SK-N-SH (cell line): Measurements from ENCODE around the gene ZDHHC14. TPM values are rescaled to one million over a fixed set of nuclear protein-coding genes. Genes with fewer than 3 reads are reported as not detected.

ENCODE experiments used
- CTCF ChIA-PET: fragments of 300-600, 350-600 bp; formaldehyde crosslinking; extraction: SDS; loops from one replicate; lab custom pipeline; 2021; lab: Yijun Ruan, JAX
- POLR2A ChIA-PET: fragments of 350-600 bp; sonication (Branson Sonifier 250); formaldehyde crosslinking; extraction: SDS; loops from one replicate; lab custom pipeline; 2020; ENCODE audit warnings: antibody characterized with exemption, inconsistent platforms; lab: Yijun Ruan, JAX
- DNase-seq: peaks from one replicate; pipeline ENCODE4 v3.0.0; 2012
- H2AFZ ChIP-seq: fragments of 200-600 bp; sonication (generic); 2 replicates; pipeline ENCODE4 v1.8.1; 2016; ENCODE audit warnings: antibody characterized with exemption, mild to moderate bottlenecking, low read depth
- H3F3A ChIP-seq: fragments of 200-600 bp; sonication (generic); replicated peaks from 2 replicates; pipeline ENCODE3; 2016; ENCODE audit warnings: antibody characterized with exemption, mild to moderate bottlenecking; ENCODE audit not compliant: insufficient read depth
- H3K27ac ChIP-seq, 2 experiments: fragments of 200-500 bp in 1 of 2; fragments of 200-600 bp in 1 of 2; sonication (Bioruptor generic) in 1 of 2; sonication (generic), shearing (Covaris generic) in 1 of 2; 2 replicates each; pipeline versions ENCODE4 v1.5.1 to v1.6.1; 2014 to 2016; ENCODE audit warnings: low read depth in 2 of 2, inconsistent platforms in 1 of 2, low read length in 1 of 2, mild to moderate bottlenecking in 1 of 2, mixed read lengths in 1 of 2
- H3K27me3 ChIP-seq: fragments of 200-600 bp; sonication (generic), shearing (Covaris generic); 2 replicates; pipeline ENCODE4 v1.6.1; 2016; ENCODE audit warnings: mixed run types; ENCODE audit not compliant: insufficient read depth
- H3K36me3 ChIP-seq, 2 experiments: fragments of 200-500 bp in 1 of 2; fragments of 200-600 bp in 1 of 2; sonication (Bioruptor generic) in 1 of 2; sonication (generic) in 1 of 2; replicated peaks in 1 of 2; 2 replicates each; pipeline versions ENCODE3 to v1.5.1; 2014 to 2016; ENCODE audit warnings: low read length in 1 of 2, mild to moderate bottlenecking in 1 of 2; ENCODE audit not compliant: insufficient read depth in 2 of 2, control insufficient read depth in 1 of 2
- H3K4me1 ChIP-seq, 2 experiments: fragments of 200-500 bp in 1 of 2; fragments of 200-600 bp in 1 of 2; sonication (Bioruptor generic) in 1 of 2; sonication (generic), shearing (Covaris generic) in 1 of 2; 2 replicates each; pipeline versions ENCODE4 v1.5.1 to v1.6.1; 2014 to 2016; ENCODE audit warnings: low read depth in 1 of 2, low read length in 1 of 2, mixed run types in 1 of 2; ENCODE audit not compliant: insufficient read depth in 2 of 2, control insufficient read depth in 1 of 2
- H3K4me2 ChIP-seq: fragments of 200-600 bp; sonication (generic), shearing (Covaris generic); 2 replicates; pipeline ENCODE4 v1.6.1; 2017; ENCODE audit warnings: mixed run types
- H3K4me3 ChIP-seq, 2 experiments: fragments of 200-500 bp in 1 of 2; fragments of 200-600 bp in 1 of 2; sonication (Bioruptor generic) in 1 of 2; sonication (generic), shearing (Covaris generic) in 1 of 2; 2 replicates each; pipeline versions ENCODE4 v1.5.1 to v1.8.1; 2014 to 2016; ENCODE audit warnings: low read depth in 2 of 2, inconsistent platforms in 1 of 2, low read length in 1 of 2, mild to moderate bottlenecking in 1 of 2, mixed read lengths in 1 of 2, moderate library complexity in 1 of 2
- H3K79me2 ChIP-seq: fragments of 200-600 bp; sonication (generic); 2 replicates; pipeline ENCODE4 v1.8.1; 2017; ENCODE audit warnings: mild to moderate bottlenecking; ENCODE audit not compliant: insufficient read depth
- H3K9ac ChIP-seq: fragments of 200-600 bp; sonication (generic); 2 replicates; pipeline ENCODE4 v1.6.1; 2017; ENCODE audit warnings: mixed run types
- H3K9me2 ChIP-seq: fragments of 200-600 bp; sonication (generic); 2 replicates; pipeline ENCODE4 v1.6.1; 2017; ENCODE audit warnings: mixed run types
- H3K9me3 ChIP-seq: fragments of 200-600 bp; sonication (generic); 2 replicates; pipeline ENCODE4 v1.6.1; 2017; ENCODE audit warnings: mixed run types, mild to moderate bottlenecking, moderate library complexity
- H4K20me1 ChIP-seq: fragments of 200-600 bp; sonication (generic); 2 replicates; pipeline ENCODE4 v1.6.1; 2017; ENCODE audit warnings: mild to moderate bottlenecking, mixed run types; ENCODE audit not compliant: insufficient read depth
- CHD2 ChIP-seq: fragments of 150-350 bp; IDR thresholded peaks from 2 replicates; pipeline ENCODE4 v1.6.1; 2018; ENCODE audit warnings: low read length; ENCODE audit not compliant: partially characterized antibody
- ELF1 ChIP-seq: IDR thresholded peaks from 2 replicates; pipeline ENCODE4 v1.4.0; 2012
- EZH2phosphoT487 ChIP-seq: fragments of 200-600 bp; sonication (generic); IDR thresholded peaks from 2 replicates; pipeline ENCODE4 v1.6.1; 2017; ENCODE audit warnings: low read depth, mixed run types, mild to moderate bottlenecking, antibody characterized with exemption, moderate library complexity, borderline replicate concordance
- FOXM1 ChIP-seq: IDR thresholded peaks from 2 replicates; pipeline ENCODE4 v1.4.0; 2012; ENCODE audit warnings: low read depth, mild to moderate bottlenecking
- JUND ChIP-seq: IDR thresholded peaks from 2 replicates; pipeline ENCODE4 v1.4.0; 2012
- MXI1 ChIP-seq: IDR thresholded peaks from 2 replicates; pipeline ENCODE4 v1.6.1; 2012; ENCODE audit warnings: mild to moderate bottlenecking, low read depth, low read length, improper control_type of control experiment
- NRF1 ChIP-seq: IDR thresholded peaks from 2 replicates; pipeline ENCODE4 v1.6.1; 2012; ENCODE audit warnings: low read depth, mild to moderate bottlenecking, low read length
- RAD21 ChIP-seq: IDR thresholded peaks from 2 replicates; pipeline ENCODE4 v1.6.1; 2012; ENCODE audit warnings: mild to moderate bottlenecking, low read length
- RFX5 ChIP-seq: IDR thresholded peaks from 2 replicates; pipeline ENCODE4 v1.6.1; 2012; ENCODE audit warnings: mild to moderate bottlenecking, improper control_type of control experiment, low read length
- RXRA ChIP-seq: IDR thresholded peaks from 2 replicates; pipeline ENCODE4 v1.4.0; 2012; ENCODE audit warnings: low read depth, mild to moderate bottlenecking, borderline replicate concordance
- SIN3A ChIP-seq: IDR thresholded peaks from 2 replicates; pipeline ENCODE4 v1.6.1; 2012; ENCODE audit warnings: low read depth, mild to moderate bottlenecking, low read length, moderate library complexity, borderline replicate concordance
- SMC3 ChIP-seq: IDR thresholded peaks from 2 replicates; pipeline ENCODE4 v1.6.1; 2012; ENCODE audit warnings: low read depth, low read length, improper control_type of control experiment
- TAF1 ChIP-seq: IDR thresholded peaks from 2 replicates; pipeline ENCODE4 v1.6.1; 2012; ENCODE audit warnings: low read depth, mild to moderate bottlenecking, low read length, moderate library complexity, borderline replicate concordance
- TCF12 ChIP-seq: IDR thresholded peaks from 2 replicates; pipeline ENCODE4 v1.4.0; 2012
- YY1 ChIP-seq: IDR thresholded peaks from 2 replicates; pipeline ENCODE4 v1.4.0; 2012; ENCODE audit warnings: low read depth, mild to moderate bottlenecking
- WGBS: methylation state at CpG from one replicate; pipeline ENCODE4 v1.1.6; 2017; ENCODE audit warnings: low lambda C conversion rate; 5-methylcytosine and 5-hydroxymethylcytosine counted together
- polyA plus RNA-seq, 3 experiments: library from polyadenylated mRNA; depleted of rRNA; stranded (reverse); fragments of >200 nt; gene quantifications; 2 replicates each; pipeline ENCODE4 v1.2.3, GENCODE V29; 2012
- TF ChIP-seq, protein P1 (sequence below): fragments of 150-350 bp; IDR thresholded peaks from 2 replicates; pipeline ENCODE4 v1.6.1; 2016; ENCODE audit warnings: mild to moderate bottlenecking, low read depth, low read length
- TF ChIP-seq, protein P2 (sequence below): IDR thresholded peaks from 2 replicates; pipeline ENCODE4 v1.4.0; 2012; ENCODE audit warnings: low read depth, borderline replicate concordance
- TF ChIP-seq, protein P3 (sequence below): IDR thresholded peaks from 2 replicates; pipeline ENCODE4 v1.6.1; 2012; ENCODE audit warnings: mild to moderate bottlenecking, low read depth, low read length, moderate library complexity
- TF ChIP-seq, protein P4 (sequence below): IDR thresholded peaks from 2 replicates; pipeline ENCODE4 v1.4.0; 2012; ENCODE audit warnings: low read depth, borderline replicate concordance

ZDHHC14 gene
- polyA plus RNA-seq, 1 of the 3 experiments (the other 2 are of a cell fraction) = 5.4 TPM

DNA sequence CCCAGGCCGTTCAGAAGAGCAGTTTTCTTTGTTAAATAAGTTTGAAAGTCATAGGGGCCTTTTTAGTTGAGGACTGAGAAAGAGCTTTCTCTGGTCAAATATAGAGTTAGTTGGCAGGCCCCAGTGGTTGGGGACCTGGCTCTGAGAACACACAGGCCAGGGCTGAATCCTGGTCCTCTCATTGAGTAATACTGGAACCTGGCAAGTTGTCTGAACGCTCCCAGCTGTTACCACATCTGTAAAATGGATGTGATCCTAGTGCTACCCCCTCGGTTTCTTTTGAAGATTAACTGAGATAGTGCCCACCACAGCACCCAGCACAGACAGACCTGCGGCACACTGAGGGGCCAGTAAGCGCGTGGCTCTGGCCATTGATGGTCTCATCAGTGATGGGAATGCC is 215.5 kb downstream of the ZDHHC14 start:
- Histone ChIP-seq H3K9ac (no peak overlapping the region), H3K36me3 (no peaks in the 10 kb centered on the region), H3K4me1 (no peaks in the 10 kb centered on the region; a peak in 1 of 4 replicates), H3K9me3 (no peaks in the 10 kb centered on the region), H3K27me3 (no peaks in the 10 kb centered on the region), H4K20me1 (no peaks in the 10 kb centered on the region), H3K27ac (no peak overlapping the region), H3F3A (no peaks in the 10 kb centered on the region), H3K4me3 (no peak overlapping the region), H2AFZ (no peak overlapping the region), H3K9me2 (no peaks in the 10 kb centered on the region), H3K4me2 (no peak overlapping the region), H3K79me2 (no peaks in the 10 kb centered on the region)
- CTCF ChIA-PET = interaction anchor here (0.9 to 3.9 kb wide), 7 partner anchors 15 to 282 kb away, joined by 3 to 20 read pairs (median 4); partner anchors contain the start of gene TMEM242
- WGBS = 87% methylated on average over 1 of the region's 6 CpGs
- TF ChIP-seq MXI1 = no peak
- TF ChIP-seq TCF12 = no peak
- no peak for TF ChIP-seq JUND
- TF ChIP-seq FOXM1 = no peak
- TF ChIP-seq, protein P1, sequence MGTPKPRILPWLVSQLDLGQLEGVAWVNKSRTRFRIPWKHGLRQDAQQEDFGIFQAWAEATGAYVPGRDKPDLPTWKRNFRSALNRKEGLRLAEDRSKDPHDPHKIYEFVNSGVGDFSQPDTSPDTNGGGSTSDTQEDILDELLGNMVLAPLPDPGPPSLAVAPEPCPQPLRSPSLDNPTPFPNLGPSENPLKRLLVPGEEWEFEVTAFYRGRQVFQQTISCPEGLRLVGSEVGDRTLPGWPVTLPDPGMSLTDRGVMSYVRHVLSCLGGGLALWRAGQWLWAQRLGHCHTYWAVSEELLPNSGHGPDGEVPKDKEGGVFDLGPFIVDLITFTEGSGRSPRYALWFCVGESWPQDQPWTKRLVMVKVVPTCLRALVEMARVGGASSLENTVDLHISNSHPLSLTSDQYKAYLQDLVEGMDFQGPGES = no peak
- no peak for TF ChIP-seq RXRA
- TF ChIP-seq SIN3A = no peak
- TF ChIP-seq, protein P2, sequence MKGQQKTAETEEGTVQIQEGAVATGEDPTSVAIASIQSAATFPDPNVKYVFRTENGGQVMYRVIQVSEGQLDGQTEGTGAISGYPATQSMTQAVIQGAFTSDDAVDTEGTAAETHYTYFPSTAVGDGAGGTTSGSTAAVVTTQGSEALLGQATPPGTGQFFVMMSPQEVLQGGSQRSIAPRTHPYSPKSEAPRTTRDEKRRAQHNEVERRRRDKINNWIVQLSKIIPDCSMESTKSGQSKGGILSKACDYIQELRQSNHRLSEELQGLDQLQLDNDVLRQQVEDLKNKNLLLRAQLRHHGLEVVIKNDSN = no peak
- TF ChIP-seq SMC3 = no peak
- TF ChIP-seq NRF1 = no peak
- TF ChIP-seq EZH2phosphoT487 = no peak
- TF ChIP-seq, protein P3, sequence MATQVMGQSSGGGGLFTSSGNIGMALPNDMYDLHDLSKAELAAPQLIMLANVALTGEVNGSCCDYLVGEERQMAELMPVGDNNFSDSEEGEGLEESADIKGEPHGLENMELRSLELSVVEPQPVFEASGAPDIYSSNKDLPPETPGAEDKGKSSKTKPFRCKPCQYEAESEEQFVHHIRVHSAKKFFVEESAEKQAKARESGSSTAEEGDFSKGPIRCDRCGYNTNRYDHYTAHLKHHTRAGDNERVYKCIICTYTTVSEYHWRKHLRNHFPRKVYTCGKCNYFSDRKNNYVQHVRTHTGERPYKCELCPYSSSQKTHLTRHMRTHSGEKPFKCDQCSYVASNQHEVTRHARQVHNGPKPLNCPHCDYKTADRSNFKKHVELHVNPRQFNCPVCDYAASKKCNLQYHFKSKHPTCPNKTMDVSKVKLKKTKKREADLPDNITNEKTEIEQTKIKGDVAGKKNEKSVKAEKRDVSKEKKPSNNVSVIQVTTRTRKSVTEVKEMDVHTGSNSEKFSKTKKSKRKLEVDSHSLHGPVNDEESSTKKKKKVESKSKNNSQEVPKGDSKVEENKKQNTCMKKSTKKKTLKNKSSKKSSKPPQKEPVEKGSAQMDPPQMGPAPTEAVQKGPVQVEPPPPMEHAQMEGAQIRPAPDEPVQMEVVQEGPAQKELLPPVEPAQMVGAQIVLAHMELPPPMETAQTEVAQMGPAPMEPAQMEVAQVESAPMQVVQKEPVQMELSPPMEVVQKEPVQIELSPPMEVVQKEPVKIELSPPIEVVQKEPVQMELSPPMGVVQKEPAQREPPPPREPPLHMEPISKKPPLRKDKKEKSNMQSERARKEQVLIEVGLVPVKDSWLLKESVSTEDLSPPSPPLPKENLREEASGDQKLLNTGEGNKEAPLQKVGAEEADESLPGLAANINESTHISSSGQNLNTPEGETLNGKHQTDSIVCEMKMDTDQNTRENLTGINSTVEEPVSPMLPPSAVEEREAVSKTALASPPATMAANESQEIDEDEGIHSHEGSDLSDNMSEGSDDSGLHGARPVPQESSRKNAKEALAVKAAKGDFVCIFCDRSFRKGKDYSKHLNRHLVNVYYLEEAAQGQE = no peak
- TF ChIP-seq RFX5 = no peak
- no peak for TF ChIP-seq RAD21
- TF ChIP-seq TAF1 = no peak
- no peak for TF ChIP-seq ELF1
- TF ChIP-seq, protein P4, sequence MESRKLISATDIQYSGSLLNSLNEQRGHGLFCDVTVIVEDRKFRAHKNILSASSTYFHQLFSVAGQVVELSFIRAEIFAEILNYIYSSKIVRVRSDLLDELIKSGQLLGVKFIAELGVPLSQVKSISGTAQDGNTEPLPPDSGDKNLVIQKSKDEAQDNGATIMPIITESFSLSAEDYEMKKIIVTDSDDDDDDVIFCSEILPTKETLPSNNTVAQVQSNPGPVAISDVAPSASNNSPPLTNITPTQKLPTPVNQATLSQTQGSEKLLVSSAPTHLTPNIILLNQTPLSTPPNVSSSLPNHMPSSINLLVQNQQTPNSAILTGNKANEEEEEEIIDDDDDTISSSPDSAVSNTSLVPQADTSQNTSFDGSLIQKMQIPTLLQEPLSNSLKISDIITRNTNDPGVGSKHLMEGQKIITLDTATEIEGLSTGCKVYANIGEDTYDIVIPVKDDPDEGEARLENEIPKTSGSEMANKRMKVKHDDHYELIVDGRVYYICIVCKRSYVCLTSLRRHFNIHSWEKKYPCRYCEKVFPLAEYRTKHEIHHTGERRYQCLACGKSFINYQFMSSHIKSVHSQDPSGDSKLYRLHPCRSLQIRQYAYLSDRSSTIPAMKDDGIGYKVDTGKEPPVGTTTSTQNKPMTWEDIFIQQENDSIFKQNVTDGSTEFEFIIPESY = no peak
- TF ChIP-seq CHD2 = no peak
- TF ChIP-seq YY1 = no peak
- POLR2A ChIA-PET = no interaction called here
- DNase-seq = no peak
